DMS53 treated with DMSO at 0.1 percent for 48 hours (cell line): ENCODE data around the gene EXOC4.

Experiments
- DNase-seq: peaks from one replicate; lab custom pipeline; 2025; ENCODE audit not compliant: unreplicated experiment; lab: John Stamatoyannopoulos, UW

Gene EXOC4

DNA sequence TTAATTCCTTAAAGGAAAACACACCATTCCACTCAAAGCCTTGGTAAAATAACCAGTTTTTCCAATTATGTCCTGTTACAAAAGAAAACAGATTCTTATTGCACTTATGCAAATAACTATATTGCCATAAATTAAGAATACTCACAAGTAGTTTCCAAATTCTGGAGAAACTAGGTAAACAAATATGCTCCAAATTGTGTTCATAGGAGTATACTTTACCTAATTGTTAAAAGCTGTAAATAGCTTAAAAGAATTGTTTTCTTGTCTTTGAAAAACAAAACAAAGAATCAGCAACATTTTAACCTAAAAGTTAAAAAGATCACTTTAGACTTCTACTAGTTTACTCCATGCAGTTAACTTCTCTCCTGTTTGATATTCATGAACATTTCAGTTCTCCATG lies 835.3 kb downstream of the EXOC4 start:
- no peak for DNase-seq

DNA sequence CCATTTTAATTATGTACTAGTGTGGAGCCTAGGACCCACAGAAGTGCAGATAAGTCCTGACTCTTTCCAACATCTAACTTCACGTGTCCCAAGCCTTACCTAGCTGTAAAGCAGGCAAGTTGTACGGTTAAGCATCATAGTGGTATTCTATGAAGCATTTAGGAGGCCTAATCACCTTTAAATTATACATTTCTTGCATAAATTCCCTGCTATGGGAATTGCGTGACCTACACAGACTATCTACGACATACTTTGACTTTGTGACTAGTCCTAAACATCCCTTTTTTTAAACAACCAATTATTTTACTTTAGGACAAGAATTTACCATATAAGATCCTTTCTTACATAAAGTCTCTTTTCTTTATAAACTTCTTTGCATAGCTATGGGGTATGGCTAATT lies 836.6 kb downstream of the EXOC4 start:
- no peak for DNase-seq

DNA sequence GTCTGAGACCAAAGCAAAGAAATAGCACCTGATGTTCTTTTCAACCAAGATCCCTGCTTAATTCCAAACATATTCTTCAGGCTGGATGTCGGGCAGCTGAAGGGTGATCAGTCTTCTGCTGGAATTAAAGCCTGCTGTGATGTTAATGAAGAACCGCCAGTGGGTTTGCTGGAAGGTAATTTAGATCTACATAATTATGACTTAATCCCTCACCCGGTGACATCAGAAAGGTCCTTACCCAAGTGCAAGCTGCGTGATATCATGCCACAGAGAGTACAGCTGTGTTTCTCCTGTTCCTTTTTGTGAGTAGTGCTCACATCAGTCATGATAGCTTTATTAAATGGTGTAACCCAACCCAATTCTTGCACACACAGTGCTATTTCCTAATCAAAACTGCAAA lies 845.2 kb downstream of the EXOC4 start:
- DNase-seq, result no peak

DNA sequence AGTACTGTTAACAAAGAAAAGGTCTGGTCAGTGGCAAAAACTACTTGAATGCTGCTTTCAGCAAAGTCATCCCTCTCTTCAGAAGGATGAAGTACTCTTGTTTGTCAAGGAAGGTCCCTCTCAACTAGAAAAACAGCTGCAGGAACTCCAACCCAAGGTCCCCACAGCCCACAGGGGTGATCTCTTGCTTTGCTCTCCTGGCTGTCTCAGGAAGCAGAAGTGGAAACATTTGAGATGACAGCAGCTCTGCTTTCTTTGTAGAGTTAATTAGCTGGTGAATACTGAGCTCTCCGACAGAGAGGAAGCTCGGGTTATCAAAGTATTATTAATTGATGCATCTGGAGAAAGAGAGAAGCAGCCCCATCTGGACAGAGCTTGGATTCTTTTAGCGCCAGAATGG lies 848.8 kb downstream of the EXOC4 start:
- no peak for DNase-seq

DNA sequence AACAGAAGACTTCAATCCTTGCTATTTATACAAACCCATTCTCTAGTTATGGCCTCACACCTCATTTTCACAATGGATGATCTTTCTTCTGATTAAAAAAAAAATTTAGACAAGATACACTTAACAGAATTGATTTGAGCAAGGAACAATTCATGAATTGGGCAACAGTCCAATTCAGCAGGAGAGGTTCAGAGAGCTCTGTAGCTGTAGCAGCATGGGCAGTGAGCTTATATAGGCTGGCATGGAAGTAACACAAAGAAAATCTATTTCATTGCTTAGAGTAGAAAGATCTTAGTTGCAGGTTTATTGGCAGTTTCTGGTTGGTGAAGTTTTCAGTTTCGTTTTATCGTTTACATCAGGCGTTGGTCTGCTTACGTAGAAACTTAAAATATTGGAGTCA lies 851.3 kb downstream of the EXOC4 start:
- DNase-seq, result no peak

DNA sequence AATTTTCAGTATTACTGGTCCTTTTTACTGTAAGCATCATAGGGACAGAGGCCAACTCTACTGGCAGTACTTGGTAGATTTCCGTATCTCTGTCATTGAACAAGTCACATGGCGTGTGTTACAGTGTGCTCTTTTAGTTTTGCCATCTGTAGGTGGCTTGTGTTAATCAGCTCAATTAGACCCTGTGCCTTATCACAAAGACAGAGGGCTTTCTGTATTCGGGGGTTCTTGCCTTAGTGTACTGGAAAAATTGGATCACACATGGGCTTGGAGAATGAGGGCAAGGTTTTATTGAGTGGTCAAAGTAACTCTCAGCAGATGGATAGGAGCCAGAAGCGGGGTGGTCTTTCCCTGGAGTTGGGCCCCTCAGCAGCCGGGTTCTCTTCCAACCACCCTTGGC lies 853.0 kb downstream of the EXOC4 start:
- no peak for DNase-seq

DNA sequence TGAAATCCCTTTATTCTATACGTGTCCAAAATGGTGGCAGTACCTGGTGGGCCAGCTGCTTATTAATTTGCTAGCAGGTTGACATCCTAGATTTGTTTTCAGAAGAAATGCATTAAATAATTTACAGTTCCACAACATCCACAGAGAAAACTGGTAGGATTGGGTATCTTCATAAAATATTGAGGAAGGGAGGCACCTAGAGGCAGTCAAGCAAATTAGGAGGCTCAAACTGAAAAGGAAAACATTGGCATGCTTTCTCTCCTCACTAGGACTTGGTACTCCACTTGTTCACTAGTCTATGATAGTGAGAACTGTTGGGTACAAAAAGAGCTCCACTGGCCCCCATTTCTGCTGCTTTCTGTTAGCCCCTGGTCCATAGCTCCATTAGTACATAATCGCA lies 855.9 kb downstream of the EXOC4 start:
- DNase-seq, result no peak

DNA sequence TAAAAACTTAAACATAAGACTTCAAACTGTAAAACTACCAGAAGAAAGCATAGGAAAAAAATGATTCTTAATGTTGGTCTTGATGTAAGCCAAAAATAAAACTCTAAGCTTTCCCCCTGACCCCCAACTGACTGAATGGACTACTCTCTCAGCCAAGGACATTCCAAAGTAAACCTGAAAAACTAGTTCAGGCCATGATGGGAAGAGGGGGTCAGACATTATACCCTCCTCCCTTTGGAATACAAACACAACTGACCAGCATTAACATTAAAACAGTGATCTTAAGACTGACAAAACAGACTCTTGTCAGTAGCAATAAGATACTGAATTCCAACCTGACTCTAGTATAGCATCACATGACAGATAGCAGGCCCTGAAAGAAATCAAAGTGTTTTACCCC lies 860.8 kb downstream of the EXOC4 start:
- DNase-seq, result no peak

DNA sequence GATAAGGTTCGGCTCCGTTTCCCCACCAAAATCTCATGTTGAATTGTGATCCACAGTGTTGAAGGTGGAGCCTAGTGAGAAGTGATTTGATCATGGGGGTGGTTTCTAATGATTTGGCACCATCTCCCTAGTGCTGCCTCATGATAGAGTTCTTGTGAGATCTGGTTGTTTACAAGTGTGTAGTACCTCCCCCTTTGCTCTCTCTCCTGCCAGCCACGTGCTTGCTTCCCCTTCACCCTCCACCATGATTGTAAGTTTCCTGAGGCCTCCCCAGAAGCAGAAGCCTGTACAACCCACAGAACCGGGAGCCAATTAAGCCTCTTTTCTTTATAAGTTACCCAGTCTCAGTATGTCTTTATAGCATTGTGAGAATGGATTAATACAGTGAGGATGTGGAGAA lies 862.1 kb downstream of the EXOC4 start:
- DNase-seq, result no peak
